ENCODE measurements around the gene DNAJB1.

The DNAJB1 gene

DNA sequence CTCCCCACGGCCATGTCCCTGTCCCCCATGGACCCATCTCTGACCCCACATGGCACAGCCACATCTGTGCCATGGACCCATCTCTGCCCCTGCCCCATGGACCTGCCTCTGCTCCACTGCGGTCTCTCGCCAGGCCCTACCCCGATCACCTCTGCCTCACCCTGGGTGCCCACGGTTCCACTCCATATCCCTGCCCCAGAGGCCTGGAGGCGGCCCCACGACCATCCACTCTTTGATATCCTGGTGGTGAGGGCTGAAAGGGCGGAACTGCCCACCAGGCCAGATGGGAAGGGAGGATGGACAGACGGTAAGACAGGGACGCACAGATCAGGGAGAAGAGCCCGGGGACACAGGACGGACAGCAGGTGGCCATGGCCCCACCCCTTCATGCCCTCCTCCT is 43.4 kb downstream of the DNAJB1 start:
- DNase-seq, result no peak

DNA sequence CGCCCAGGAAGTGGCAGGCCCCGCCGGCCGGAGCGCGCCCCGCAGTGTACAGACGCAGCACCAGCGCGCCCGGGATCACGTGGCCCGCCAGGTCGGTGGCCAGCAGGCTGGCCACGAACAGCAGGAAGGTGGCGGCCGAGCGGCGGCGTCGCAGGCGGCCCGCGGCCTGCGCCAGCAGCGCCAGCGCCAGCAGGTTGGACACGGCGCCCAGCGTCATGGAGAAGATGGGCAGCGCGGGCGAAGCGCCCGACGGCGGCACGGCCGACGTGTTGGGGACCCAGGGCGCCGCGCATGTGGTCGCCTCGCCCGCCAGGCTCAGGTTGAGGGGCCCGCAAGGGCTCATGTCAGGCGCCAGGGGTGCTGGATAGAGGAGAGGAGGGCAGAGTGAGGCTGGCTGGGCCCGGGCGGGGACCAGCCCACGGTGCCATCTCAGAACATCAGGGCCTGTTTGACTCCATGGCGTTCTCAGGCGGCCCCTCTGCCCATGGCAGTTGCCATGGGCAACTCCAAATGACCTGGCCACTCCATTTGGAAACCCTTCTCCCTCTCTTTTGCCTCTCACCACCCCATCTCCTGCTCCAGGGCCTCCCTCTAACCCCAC is 44.1 kb downstream of the DNAJB1 start:
- peak in 8 of 56 donors; percentile 15 to 52 (median 30) for DNase-seq

DNA sequence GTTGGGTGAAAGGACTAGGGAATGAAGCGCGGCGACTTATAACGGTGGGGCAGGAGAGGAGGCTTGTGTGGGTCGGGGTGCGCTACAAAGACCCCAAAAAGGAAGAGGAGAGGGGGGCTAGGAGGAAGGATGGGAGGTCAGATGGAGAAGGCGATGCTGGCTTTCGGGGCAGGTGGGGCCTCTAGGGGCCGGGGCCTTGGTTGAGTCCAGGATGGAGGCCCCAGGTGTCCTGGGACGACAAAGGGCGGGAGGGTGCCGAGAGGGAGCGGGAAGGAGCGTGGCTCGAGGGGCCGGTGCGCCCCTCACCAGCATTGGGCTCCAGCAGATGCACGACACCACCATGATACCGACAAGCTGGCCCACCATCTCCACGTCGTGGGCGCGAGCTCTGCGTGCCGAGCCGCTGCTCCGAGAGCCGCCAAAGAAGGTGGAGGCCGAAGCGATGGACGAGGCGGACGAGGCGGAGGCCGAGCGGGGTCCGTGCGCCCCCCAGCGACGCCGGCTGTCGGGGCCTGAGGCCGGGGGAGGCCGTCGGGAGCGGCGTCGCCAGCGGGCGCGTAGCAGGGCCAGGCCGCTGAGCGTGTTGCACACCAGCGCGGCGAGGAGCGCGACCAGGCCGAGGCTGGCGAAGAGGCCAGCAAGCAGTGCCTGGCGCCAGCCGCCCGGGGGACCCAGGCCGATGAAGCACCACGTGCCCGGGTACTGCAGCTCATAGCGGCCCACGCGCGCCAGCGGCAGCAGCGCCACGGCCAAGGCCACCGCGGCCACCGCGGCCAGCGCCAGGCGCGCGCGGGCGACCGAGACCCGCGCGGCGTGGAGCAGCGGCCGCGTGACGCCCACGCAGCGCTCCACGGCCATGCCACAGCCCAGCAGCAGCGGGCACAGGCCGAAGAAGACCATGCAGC is 44.9 kb downstream of the DNAJB1 start:
- DNase-seq, result peak in 4 of 56 donors; percentile 20 to 49 (median 30)

GRCh38 chr19:14472202-14472938 is 45.8 kb downstream of the DNAJB1 start:
- peak in 38 of 56 donors; percentile 8 to 72 (median 36) for DNase-seq

GRCh38 chr19:14471436-14472187 is 46.6 kb downstream of the DNAJB1 start:
- DNase-seq, result no peak

DNA sequence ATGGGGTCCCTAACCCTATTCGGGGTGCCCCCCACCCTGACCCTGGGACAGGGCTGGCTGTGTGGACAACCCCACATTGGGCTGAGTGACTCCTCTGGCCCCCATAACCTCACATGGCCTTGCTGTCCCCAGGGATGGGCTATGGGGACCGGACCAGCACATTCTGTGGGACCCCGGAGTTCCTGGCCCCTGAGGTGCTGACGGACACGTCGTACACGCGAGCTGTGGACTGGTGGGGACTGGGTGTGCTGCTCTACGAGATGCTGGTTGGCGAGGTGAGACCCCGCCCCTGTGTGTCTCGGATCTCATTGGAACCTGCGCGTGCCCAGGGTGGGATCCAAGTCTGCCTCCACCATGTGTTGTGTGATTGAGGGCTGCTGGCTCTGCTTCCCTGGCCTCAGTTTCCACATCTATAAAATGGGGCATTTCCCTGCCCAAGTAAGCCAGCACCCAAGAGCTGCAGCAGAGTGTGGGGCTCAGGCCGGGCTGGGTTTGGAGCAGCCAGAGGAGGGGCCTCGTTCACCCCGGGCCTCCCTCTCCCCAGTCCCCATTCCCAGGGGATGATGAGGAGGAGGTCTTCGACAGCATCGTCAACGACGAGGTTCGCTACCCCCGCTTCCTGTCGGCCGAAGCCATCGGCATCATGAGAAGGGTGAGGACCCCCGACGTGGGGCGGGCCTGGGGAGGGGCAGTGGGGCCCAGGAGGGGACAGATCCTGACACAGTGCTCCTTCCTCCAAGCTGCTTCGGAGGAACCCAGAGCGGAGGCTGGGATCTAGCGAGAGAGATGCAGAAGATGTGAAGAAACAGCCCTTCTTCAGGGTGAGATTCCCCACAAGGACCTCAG is 47.9 kb downstream of the DNAJB1 start:
- DNase-seq, result no peak

GRCh38 chr19:14467816-14468215 is 50.4 kb downstream of the DNAJB1 start:
- DNase-seq, result no peak

- DNase-seq, result no peak
Measured at GRCh38 chr19:14467391-14467790, 50.8 kb downstream of the DNAJB1 start.
